H1 (cell line): Measurements from ENCODE around the gene SEC14L3. TPM values are rescaled to one million over a fixed set of nuclear protein-coding genes. Genes with fewer than 3 reads are reported as not detected.

Source experiments
- CBX5 ChIP-seq: fragments of 300-800, 300-1000 bp; sonication (generic); IDR thresholded peaks from 2 replicates; pipeline ENCODE4 v1.7.1; 2016; ENCODE audit warnings: antibody characterized with exemption, low read length, low read depth
- NANOG ChIP-seq: IDR thresholded peaks from 2 replicates; pipeline ENCODE4 v1.6.1; 2011; ENCODE audit warnings: low read length, low read depth, mild to moderate bottlenecking, inconsistent platforms; ENCODE audit not compliant: insufficient read depth, poor library complexity, severe bottlenecking
- polyA plus RNA-seq, 7 experiments: library from polyadenylated mRNA; depleted of rRNA in 3 of 7; stranded (reverse) in 5 of 7; unstranded in 2 of 7; fragments of >200 nt in 5 of 7; fragments of 200-250 nt in 2 of 7; gene quantifications; 1 replicate in 5 of 7; 2 replicates in 1 of 7; 4 replicates in 1 of 7; pipeline versions ENCODE4 v1.2.1 to v1.2.3, GENCODE V29; 2011 to 2013; ENCODE audit warnings: missing spikeins in 2 of 7, mixed read lengths in 2 of 7
- total RNA-seq: library from RNA; stranded (reverse); fragmentation: NEBNext Ultra II Directional; extraction: Animal tissue kit (Norgen Biotek cat#: 25700); gene quantifications from 2 replicates; pipeline ENCODE4 v1.2.1, GENCODE V29; 2021

SEC14L3 gene
- total and polyA plus RNA-seq, 2 of the 8 experiments (the other 6 are each of a cell fraction or from before 2014, with no cell fraction given), result not detected

DNA sequence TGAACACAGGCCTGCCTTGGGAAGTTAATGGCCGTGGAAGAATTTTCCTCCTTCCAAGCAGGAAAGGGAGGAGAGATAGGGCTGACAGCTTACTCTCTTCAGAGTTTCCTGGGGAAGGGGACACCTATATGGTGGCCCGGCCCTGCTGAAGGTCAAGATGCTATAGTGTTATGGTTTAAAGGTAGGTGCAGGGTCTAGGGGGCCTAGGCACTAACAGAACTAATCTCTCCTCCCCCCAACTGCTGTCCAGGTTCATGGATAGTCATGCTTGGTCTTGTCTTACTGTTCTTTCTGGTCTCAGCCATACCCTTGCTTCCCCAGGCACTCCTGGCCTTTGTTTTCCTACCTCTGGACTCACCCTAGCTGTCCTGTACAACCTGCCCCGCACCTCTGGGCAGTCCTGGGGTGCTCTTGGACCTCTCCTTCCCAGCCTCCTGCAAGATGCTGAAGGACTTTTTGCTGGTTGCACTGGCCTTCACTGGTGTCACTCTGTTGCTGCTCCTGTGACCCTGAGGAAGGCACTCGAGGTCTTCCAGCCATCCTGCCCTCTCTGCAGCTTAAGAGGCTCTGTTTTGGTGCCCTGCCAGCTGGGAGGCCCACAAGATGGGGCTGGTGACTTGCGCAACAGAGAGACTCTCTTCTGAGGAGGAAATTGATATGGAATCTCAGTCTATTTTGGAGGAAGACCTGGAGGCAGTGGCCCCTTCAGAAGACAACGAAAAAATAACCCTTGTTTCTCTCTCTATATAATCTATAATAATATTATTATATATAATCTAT is 17.9 kb downstream of the SEC14L3 start (continued):
- no peak for TF ChIP-seq NANOG
- TF ChIP-seq CBX5, result no peak
